Pancreas (tissue), 10 donors: ENCODE results near the gene BRINP2. TPM values are rescaled to one million over a fixed set of nuclear protein-coding genes. Genes with fewer than 3 reads are reported as not detected.

Source experiments
- ATAC-seq, 4 donors: fragments of 200-7000 bp; cut with Tn5 transposase; one replicate each; pipeline versions ENCODE4 v1.8.0 to v1.9.1; 2020; ENCODE audit warnings: mild to moderate bottlenecking in 4 of 4, moderate library complexity in 4 of 4
- DNase-seq, 6 donors: peaks; one replicate each; pipeline ENCODE4 v3.0.0-alpha.2; 2020
- FAIRE-seq: peaks from 2 replicates; lab custom pipeline; 2012; peaks lifted over from hg19 to GRCh38; lab: Jason Lieb, UNC
- H3K27ac ChIP-seq, 4 donors: fragments of 200-600 bp; sonication (generic); 1 replicate in 3 of 4; 2 replicates in 1 of 4; pipeline versions ENCODE4 v1.5.0 to v1.8.0; 2020
- H3K27me3 ChIP-seq, 4 donors: fragments of 200-600 bp; one replicate each; pipeline ENCODE4 v1.8.0; 2021
- H3K36me3 ChIP-seq, 3 donors: fragments of 200-600 bp; sonication (generic) in 1 of 3; one replicate each; pipeline versions ENCODE4 v1.5.0 to v1.8.0; 2020 to 2021
- H3K4me1 ChIP-seq, 3 donors: fragments of 200-600 bp; one replicate each; pipeline ENCODE4 v1.8.0; 2021
- H3K4me3 ChIP-seq, 4 donors: fragments of 200-600 bp; sonication (generic) in 2 of 4; one replicate each; pipeline versions ENCODE4 v1.5.0 to v1.8.0; 2020 to 2021
- H3K9me3 ChIP-seq, 4 donors: fragments of 200-600 bp; one replicate each; pipeline ENCODE4 v1.8.0; 2021
- CTCF ChIP-seq, 4 donors: fragments of 200-600 bp; sonication (generic) in 3 of 4; IDR thresholded peaks; one replicate each; pipeline versions ENCODE4 v1.5.0 to v1.8.0; 2021; ENCODE audit warnings: antibody characterized with exemption in 4 of 4
- WGBS, 2 donors: extraction: QIAGEN DNeasy Blood & Tissue Kit; methylation state at CpG; one replicate each; pipeline ENCODE4 v1.1.7; 2013; 5-methylcytosine and 5-hydroxymethylcytosine counted together
- intact Hi-C, 3 donors: fragments of 100-400 bp; cut with DNase I; formaldehyde crosslinking; loops; one replicate each; pipeline versions ENCODE4 v1.11.1 to v1.14.2; 2022
- polyA plus RNA-seq, 2 donors: library from polyadenylated mRNA; stranded (reverse); fragments of 200-250 nt; gene quantifications; one replicate each; pipeline ENCODE4 v1.2.3, GENCODE V29; 2013
- total RNA-seq, 6 donors: library from RNA; stranded (reverse); fragmentation: NEBNext Ultra II Directional in 4 of 6; extraction: Animal tissue kit (Norgen Biotek cat#: 25700) in 4 of 6; gene quantifications; one replicate each; pipeline versions ENCODE4 v1.2.1 to v1.2.4, GENCODE V29; 2021 to 2023
- donor health status: healthy with polysubstance abuse.
- donor health status: DM: no; HTN: no; CAD: no; lungs with moderate emphysema.
- donor health status: DM: no; HTN: no; CAD: no.
- donor health status: control.
- donor health status: control.
- donor health status: Bipolar disorder and iron deficiency.
- donor health status: DM: yes; HTN: yes; CAD: no.
- donor health status: DM: no; HTN: no; CAD: no.
- donor health status: DM: no; HTN: no; CAD: no.
- donor health status: DM: yes; HTN: yes; CAD: no.

BRINP2 gene
- total and polyA plus RNA-seq, 8 donors = 0.04 to 0.23 (median 0.19) TPM; not detected in 5

GRCh38 chr1:177128665-177129281 lies 42.0 kb upstream of the BRINP2 start:
- no peaks in the 10 kb centered on the region for H3K4me1 ChIP-seq
- H3K9me3 ChIP-seq = no peaks in the 10 kb centered on the region
- no peak for TF ChIP-seq CTCF (IDR thresholded peaks at IDR 0.05)
- H3K27ac ChIP-seq = no peak overlapping the region
- H3K27me3 ChIP-seq = no peaks in the 10 kb centered on the region
- no peak for FAIRE-seq
- intact Hi-C loops = no loop called here
- no peak overlapping the region for H3K4me3 ChIP-seq
- DNase-seq = no peak
- no peak for ATAC-seq
- WGBS, 2 donors = 66 to 73% methylated on average over 4 of the region's 4 CpGs
- H3K36me3 ChIP-seq = no peaks in the 10 kb centered on the region

GRCh38 chr1:177130451-177130945 lies 40.3 kb upstream of the BRINP2 start:
- Histone ChIP-seq H3K27me3 (no peaks in the 10 kb centered on the region), H3K27ac (no peak overlapping the region), H3K9me3 (no peaks in the 10 kb centered on the region), H3K36me3 (no peaks in the 10 kb centered on the region), H3K4me1 (no peaks in the 10 kb centered on the region), H3K4me3 (no peak overlapping the region)
- no peak for TF ChIP-seq CTCF (IDR thresholded peaks at IDR 0.05)
- ATAC-seq (no peak), FAIRE-seq (no peak), DNase-seq (no peak)
- WGBS, 2 donors = 75 to 83% methylated on average over 5 of the region's 5 CpGs
- intact Hi-C loops = no loop called here

- ATAC-seq (no peak), FAIRE-seq (no peak), DNase-seq (no peak)
- no peaks in the 10 kb centered on the region for H3K36me3 ChIP-seq
- WGBS, 2 donors = 40 to 54% methylated on average over 4 of the region's 4 CpGs
- no peak overlapping the region for H3K27ac ChIP-seq
- no peaks in the 10 kb centered on the region for H3K9me3 ChIP-seq
- intact Hi-C loops = no loop called here
- H3K4me1 ChIP-seq = no peaks in the 10 kb centered on the region
- no peaks in the 10 kb centered on the region for H3K27me3 ChIP-seq
- no peak for TF ChIP-seq CTCF (IDR thresholded peaks at IDR 0.05)
- no peak overlapping the region for H3K4me3 ChIP-seq
Observed at GRCh38 chr1:177131723-177132122, 39.0 kb upstream of the BRINP2 start.

GRCh38 chr1:177132141-177132540 lies 38.6 kb upstream of the BRINP2 start:
- Histone ChIP-seq H3K36me3 (no peaks in the 10 kb centered on the region), H3K4me3 (no peak overlapping the region), H3K9me3 (no peaks in the 10 kb centered on the region), H3K27ac (no peak overlapping the region), H3K27me3 (no peaks in the 10 kb centered on the region), H3K4me1 (no peaks in the 10 kb centered on the region)
- no peak for TF ChIP-seq CTCF (IDR thresholded peaks at IDR 0.05)
- DNase-seq (no peak), ATAC-seq (no peak), FAIRE-seq (no peak)
- intact Hi-C loops = no loop called here
- 63 to 75% methylated on average over 2 of the region's 2 CpGs for WGBS, 2 donors

- Histone ChIP-seq H3K36me3 (no peaks in the 10 kb centered on the region), H3K4me1 (no peaks in the 10 kb centered on the region), H3K9me3 (no peaks in the 10 kb centered on the region), H3K27me3 (no peaks in the 10 kb centered on the region), H3K4me3 (no peak overlapping the region), H3K27ac (no peak overlapping the region)
- 63 to 69% methylated on average over 4 of the region's 4 CpGs for WGBS, 2 donors
- intact Hi-C loops = no loop called here
- no peak for ATAC-seq
- no peak for DNase-seq
- TF ChIP-seq CTCF (IDR thresholded peaks at IDR 0.05) = no peak
- FAIRE-seq = no peak
Observed at GRCh38 chr1:177133977-177134538, 36.7 kb upstream of the BRINP2 start.
